Measurements from ENCODE around the gene SPTLC2.

The SPTLC2 gene

GRCh38 chr14:77570706-77571268, 45.6 kb downstream of the SPTLC2 start:
- no peak for TF ChIP-seq FOXM1 (IDR thresholded peaks at IDR 0.05; ENCODE audit: borderline replicate concordance, low read depth)
- TF ChIP-seq TAF1 (IDR thresholded peaks at IDR 0.05; ENCODE audit: low read depth): no peak
- TF ChIP-seq CREB1 (IDR thresholded peaks at IDR 0.05; ENCODE audit: low read depth): no peak
- TF ChIP-seq CEBPB (IDR thresholded peaks at IDR 0.05): no peak
- no peak for TF ChIP-seq USF1 (IDR thresholded peaks at IDR 0.05)
- no peak for TF ChIP-seq EP300 (IDR thresholded peaks at IDR 0.05; ENCODE audit: borderline replicate concordance)
- TF ChIP-seq YY1 (IDR thresholded peaks at IDR 0.05; ENCODE audit: low read depth): no peak
- TF ChIP-seq TCF12 (IDR thresholded peaks at IDR 0.05; ENCODE audit: low read depth): no peak
- no peak for TF ChIP-seq ZBTB7A (IDR thresholded peaks at IDR 0.05; ENCODE audit: low read depth)

- TF ChIP-seq USF1 (IDR thresholded peaks at IDR 0.05) (no peak), EP300 (IDR thresholded peaks at IDR 0.05; ENCODE audit: borderline replicate concordance) (no peak), CREB1 (IDR thresholded peaks at IDR 0.05; ENCODE audit: low read depth) (no peak), NFIC (IDR thresholded peaks at IDR 0.05) (no peak), REST (IDR thresholded peaks at IDR 0.05; ENCODE audit: low read depth) (no peak), RAD21 (IDR thresholded peaks at IDR 0.05; ENCODE audit: low read depth) (no peak), YY1 (IDR thresholded peaks at IDR 0.05; ENCODE audit: low read depth) (no peak), TEAD4 (IDR thresholded peaks at IDR 0.05) (no peak), EGR1 (IDR thresholded peaks at IDR 0.05) (no peak), CEBPB (IDR thresholded peaks at IDR 0.05) (no peak), TAF1 (IDR thresholded peaks at IDR 0.05; ENCODE audit: low read depth) (no peak), FOXM1 (IDR thresholded peaks at IDR 0.05; ENCODE audit: borderline replicate concordance, low read depth) (no peak), MAX (IDR thresholded peaks at IDR 0.05) (no peak), TCF12 (IDR thresholded peaks at IDR 0.05; ENCODE audit: low read depth) (no peak), ZBTB7A (IDR thresholded peaks at IDR 0.05; ENCODE audit: low read depth) (no peak)
These were observed 50.5 kb downstream of the SPTLC2 start for GRCh38 chr14:77565994-77566305.

- TF ChIP-seq CREB1 (IDR thresholded peaks at IDR 0.05; ENCODE audit: low read depth) (no peak), RAD21 (IDR thresholded peaks at IDR 0.05; ENCODE audit: low read depth) (no peak), MAX (IDR thresholded peaks at IDR 0.05) (no peak), TCF12 (IDR thresholded peaks at IDR 0.05; ENCODE audit: low read depth) (no peak), YY1 (IDR thresholded peaks at IDR 0.05; ENCODE audit: low read depth) (no peak), EP300 (IDR thresholded peaks at IDR 0.05; ENCODE audit: borderline replicate concordance) (no peak), TEAD4 (IDR thresholded peaks at IDR 0.05) (no peak), EGR1 (IDR thresholded peaks at IDR 0.05) (no peak), TAF1 (IDR thresholded peaks at IDR 0.05; ENCODE audit: low read depth) (no peak), USF1 (IDR thresholded peaks at IDR 0.05) (no peak), CEBPB (IDR thresholded peaks at IDR 0.05) (no peak), ZBTB7A (IDR thresholded peaks at IDR 0.05; ENCODE audit: low read depth) (no peak), REST (IDR thresholded peaks at IDR 0.05; ENCODE audit: low read depth) (no peak), FOXM1 (IDR thresholded peaks at IDR 0.05; ENCODE audit: borderline replicate concordance, low read depth) (no peak), NFIC (IDR thresholded peaks at IDR 0.05) (no peak)
These were observed 51.0 kb downstream of the SPTLC2 start for GRCh38 chr14:77565289-77565993.

- TF ChIP-seq MAX (IDR thresholded peaks at IDR 0.05) (no peak), YY1 (IDR thresholded peaks at IDR 0.05; ENCODE audit: low read depth) (no peak), USF1 (IDR thresholded peaks at IDR 0.05) (no peak), RAD21 (IDR thresholded peaks at IDR 0.05; ENCODE audit: low read depth) (no peak), EGR1 (IDR thresholded peaks at IDR 0.05) (no peak), ZBTB7A (IDR thresholded peaks at IDR 0.05; ENCODE audit: low read depth) (no peak), CREB1 (IDR thresholded peaks at IDR 0.05; ENCODE audit: low read depth) (no peak), TEAD4 (IDR thresholded peaks at IDR 0.05) (no peak), EP300 (IDR thresholded peaks at IDR 0.05; ENCODE audit: borderline replicate concordance) (no peak), REST (IDR thresholded peaks at IDR 0.05; ENCODE audit: low read depth) (no peak), FOXM1 (IDR thresholded peaks at IDR 0.05; ENCODE audit: borderline replicate concordance, low read depth) (no peak), NFIC (IDR thresholded peaks at IDR 0.05) (no peak), TCF12 (IDR thresholded peaks at IDR 0.05; ENCODE audit: low read depth) (no peak), CEBPB (IDR thresholded peaks at IDR 0.05) (no peak)
These were observed 53.8 kb downstream of the SPTLC2 start for GRCh38 chr14:77562681-77563080.
